Measurements from ENCODE around the gene MAP3K21. TPM values are rescaled to one million over a fixed set of nuclear protein-coding genes. Genes with fewer than 3 reads are reported as not detected.
A peak's percentile ranks its signal among the peaks of the same experiment; 100 is the strongest.

MAP3K21 gene
- total RNA-seq, 6 experiments from 2014 or later, result 0.06 to 0.09 (median 0.09) TPM; not detected in 3

GRCh38 chr1:233289676-233290075, 37.8 kb upstream of the MAP3K21 start:
- TF ChIP-seq CTCF (IDR thresholded peaks at IDR 0.05), result no peak
- no peak for DNase-seq
- Mint-ChIP-seq H3K9me3 (no peaks in the 10 kb centered on the region), H3K27me3 (ENCODE audit: insufficient read depth) (no peaks in the 10 kb centered on the region; the same call in 1 of the 2 replicates), H3K4me1 (ENCODE audit: low read depth) (peaks cover 33% of the 10 kb centered on the region), H3K36me3 (ENCODE audit: low read depth) (peaks cover 23% of the 10 kb centered on the region), H3K27ac (no peak overlapping the region), H3K4me3 (no peak overlapping the region)

GRCh38 chr1:233290396-233291034, 37.0 kb upstream of the MAP3K21 start:
- Mint-ChIP-seq H3K9me3 (no peaks in the 10 kb centered on the region), H3K4me3 (no peak overlapping the region), H3K27me3 (ENCODE audit: insufficient read depth) (no peaks in the 10 kb centered on the region; the same call in 1 of the 2 replicates), H3K27ac (no peak overlapping the region), H3K4me1 (ENCODE audit: low read depth) (peaks cover 38% of the 10 kb centered on the region), H3K36me3 (ENCODE audit: low read depth) (peaks cover 21% of the 10 kb centered on the region)
- no peak for TF ChIP-seq CTCF (IDR thresholded peaks at IDR 0.05)
- DNase-seq, result no peak

DNA sequence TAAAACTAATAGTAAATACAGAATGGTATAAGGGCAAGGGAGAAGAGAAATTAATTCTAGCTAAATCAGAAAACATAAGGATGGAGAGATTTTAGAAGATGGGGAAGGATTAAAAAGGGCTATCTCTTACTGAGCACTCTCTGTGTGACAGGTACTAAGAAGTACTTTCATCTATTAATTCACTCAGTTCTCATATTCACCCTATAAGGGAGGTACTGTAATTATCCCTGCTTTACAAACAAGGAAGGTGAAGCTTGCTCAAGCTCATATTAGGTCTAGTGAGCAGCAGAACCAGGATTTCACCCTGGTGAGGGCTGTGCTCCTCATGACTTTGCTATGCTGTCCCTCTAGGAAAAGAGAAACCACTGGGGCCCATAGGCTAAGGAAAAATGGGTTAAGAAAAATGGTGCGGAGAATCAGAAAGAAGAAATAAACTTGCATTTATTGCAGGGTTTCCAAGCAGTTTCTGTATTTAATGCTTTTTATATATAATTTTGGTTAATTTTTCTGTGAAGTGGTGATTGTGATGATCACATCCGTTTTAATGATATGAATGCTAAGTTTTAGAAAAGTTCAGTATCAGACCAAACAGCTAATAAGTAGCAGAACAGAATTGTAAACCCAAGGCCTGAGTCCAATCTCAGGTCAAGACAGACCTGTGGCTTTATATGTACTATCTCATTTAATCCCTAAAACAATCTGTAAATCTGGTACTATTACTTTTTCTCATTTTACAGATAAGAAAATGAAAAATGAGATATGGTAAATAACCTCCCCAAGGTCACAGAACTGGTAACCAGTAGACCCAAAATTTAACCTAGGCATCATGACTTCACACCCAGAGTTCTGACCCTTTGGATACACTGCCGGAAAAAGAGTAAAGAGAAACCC, 33.7 kb upstream of the MAP3K21 start:
- Mint-ChIP-seq H3K4me3 (peak overlapping the region; percentile 90), H3K9me3 (no peaks in the 10 kb centered on the region), H3K27me3 (ENCODE audit: insufficient read depth) (peaks cover 3% of the 10 kb centered on the region; the same call in 1 of the 2 replicates), H3K4me1 (ENCODE audit: low read depth) (peaks cover 38% of the 10 kb centered on the region), H3K27ac (peak overlapping the region; percentile 42), H3K36me3 (ENCODE audit: low read depth) (no peaks in the 10 kb centered on the region)
- TF ChIP-seq CTCF (IDR thresholded peaks at IDR 0.05), result no peak
- DNase-seq, result no peak

DNA sequence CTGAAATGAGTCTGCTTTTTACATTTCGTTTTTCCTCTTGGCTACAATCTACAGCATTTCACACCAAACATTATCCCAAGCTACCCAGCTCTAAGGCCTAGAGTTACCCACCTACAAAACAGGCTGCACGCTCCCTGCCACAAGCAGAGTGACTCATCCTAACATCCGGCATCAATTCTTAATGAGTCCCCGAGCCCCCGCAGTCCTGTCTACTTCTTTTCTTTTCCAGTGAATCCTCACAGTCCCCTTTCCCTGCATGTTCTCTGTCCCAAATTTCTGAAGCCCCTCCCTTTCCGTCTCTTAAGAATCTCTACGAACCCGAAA, 32.6 kb upstream of the MAP3K21 start:
- Mint-ChIP-seq H3K27me3 (ENCODE audit: insufficient read depth) (peaks cover 3% of the 10 kb centered on the region; the same call in 1 of the 2 replicates), H3K4me1 (ENCODE audit: low read depth) (peaks cover 38% of the 10 kb centered on the region), H3K4me3 (peak overlapping the region; percentile 90), H3K27ac (peak overlapping the region; percentile 80), H3K36me3 (ENCODE audit: low read depth) (no peaks in the 10 kb centered on the region), H3K9me3 (no peaks in the 10 kb centered on the region)
- no peak for TF ChIP-seq CTCF (IDR thresholded peaks at IDR 0.05)
- DNase-seq, result peak; percentile 51

- peaks cover 38% of the 10 kb centered on the region for H3K4me1 Mint-ChIP-seq (ENCODE audit: low read depth)
- no peak for TF ChIP-seq CTCF (IDR thresholded peaks at IDR 0.05)
- no peaks in the 10 kb centered on the region for H3K36me3 Mint-ChIP-seq (ENCODE audit: low read depth)
- peaks cover 3% of the 10 kb centered on the region; the same call in 1 of the 2 replicates for H3K27me3 Mint-ChIP-seq (ENCODE audit: insufficient read depth)
- H3K4me3 Mint-ChIP-seq, result peak within 1 kb of the TSS; percentile 90
- H3K9me3 Mint-ChIP-seq, result no peaks in the 10 kb centered on the region
- DNase-seq, result peak; percentile 54
- H3K27ac Mint-ChIP-seq, result peak within 1 kb of the TSS; percentile 80
These were observed 32.1 kb upstream of the MAP3K21 start, which contains the start of gene PCNX2 for GRCh38 chr1:233295237-233295974. PCNX2 (minus strand) TSS chr1:233295725; CDS start chr1:233295478, 247 bp downstream.

Measured in HFFc6 (cell line).